CD4-positive, alpha-beta memory T cell (primary cell): ENCODE data around the gene SEMA4G. TPM values are rescaled to one million over a fixed set of nuclear protein-coding genes. Genes with fewer than 3 reads are reported as not detected.

Source experiments
- CTCF ChIA-PET: fragments of 350-600 bp; sonication (Branson Sonifier 250); formaldehyde crosslinking; loops from one replicate; lab custom pipeline; 2021; ENCODE audit warnings: inconsistent platforms; ENCODE audit not compliant: partially characterized antibody; lab: Charles Lee
- POLR2A ChIA-PET: fragments of 350-600 bp; sonication (Branson Sonifier 250); formaldehyde crosslinking; loops from one replicate; lab custom pipeline; 2021; ENCODE audit not compliant: partially characterized antibody; lab: Charles Lee
- DNase-seq, 5 donors: peaks; one replicate each; pipeline versions ENCODE4 v3.0.0 to v3.0.0-alpha.2; 2020 to 2022; ENCODE audit warnings: mixed read lengths in 1 of 5
- H3K27ac ChIP-seq: one replicate; pipeline ENCODE4 v1.7.0; 2013; ENCODE audit warnings: low read depth, low read length
- H3K27me3 ChIP-seq: 2 replicates; pipeline ENCODE4 v1.7.0; 2013; ENCODE audit warnings: mild to moderate bottlenecking, low read length, moderate library complexity; ENCODE audit not compliant: insufficient read depth
- H3K36me3 ChIP-seq: 2 replicates; pipeline ENCODE4 v1.7.0; 2013; ENCODE audit warnings: mild to moderate bottlenecking, low read length, moderate library complexity; ENCODE audit not compliant: insufficient read depth
- H3K4me1 ChIP-seq: 2 replicates; pipeline ENCODE4 v1.7.0; 2013; ENCODE audit warnings: mild to moderate bottlenecking, low read length, moderate library complexity; ENCODE audit not compliant: insufficient read depth
- H3K4me3 ChIP-seq, 2 donors: one replicate each; pipeline ENCODE4 v1.7.0; 2013; ENCODE audit warnings: low read length in 2 of 2, mild to moderate bottlenecking in 1 of 2
- H3K9me3 ChIP-seq, 2 donors: one replicate each; pipeline ENCODE4 v1.7.0; 2013; ENCODE audit warnings: low read length in 2 of 2, control low read depth in 1 of 2; ENCODE audit not compliant: control insufficient read depth in 1 of 2
- H3K27ac Mint-ChIP-seq, 7 donors: one replicate each; pipeline ENCODE4 v1.8.0; 2020 to 2021; ENCODE audit warnings: mixed read lengths in 7 of 7, mild to moderate bottlenecking in 6 of 7, inconsistent platforms in 3 of 7, moderate library complexity in 3 of 7
- H3K27me3 Mint-ChIP-seq, 2 donors: one replicate each; pipeline ENCODE4 v1.8.0; 2020 to 2021; ENCODE audit warnings: mixed read lengths in 2 of 2
- H3K36me3 Mint-ChIP-seq, 2 donors: one replicate each; pipeline ENCODE4 v1.8.0; 2020 to 2021; ENCODE audit warnings: mixed read lengths in 2 of 2, inconsistent platforms in 1 of 2, mild to moderate bottlenecking in 1 of 2
- H3K4me1 Mint-ChIP-seq, 4 donors: one replicate each; pipeline ENCODE4 v1.8.0; 2020 to 2021; ENCODE audit warnings: mixed read lengths in 4 of 4, mild to moderate bottlenecking in 1 of 4
- H3K4me3 Mint-ChIP-seq, 8 donors: one replicate each; pipeline ENCODE4 v1.8.0; 2020 to 2021; ENCODE audit warnings: mixed read lengths in 8 of 8, mild to moderate bottlenecking in 7 of 8, moderate library complexity in 6 of 8, inconsistent platforms in 3 of 8
- H3K9me3 Mint-ChIP-seq, 8 donors: one replicate each; pipeline ENCODE4 v1.8.0; 2020 to 2021; ENCODE audit warnings: mixed read lengths in 8 of 8, mild to moderate bottlenecking in 5 of 8, inconsistent platforms in 3 of 8, moderate library complexity in 1 of 8
- intact Hi-C: fragments of 100-400 bp; cut with micrococcal nuclease; formaldehyde crosslinking; loops from one replicate; pipeline ENCODE4 v1.15.1; 2023
- polyA plus RNA-seq, 2 donors: library from polyadenylated mRNA; unstranded; fragments of 300-500 nt; fragmentation: Illumina TruSeq; gene quantifications; one replicate each; pipeline ENCODE4 v1.2.3, GENCODE V29; 2021
- total RNA-seq, 2 experiments: library from RNA; stranded (reverse); gene quantifications; one replicate each; pipeline ENCODE4 v1.2.3, GENCODE V29; 2021

SEMA4G gene, protein sequence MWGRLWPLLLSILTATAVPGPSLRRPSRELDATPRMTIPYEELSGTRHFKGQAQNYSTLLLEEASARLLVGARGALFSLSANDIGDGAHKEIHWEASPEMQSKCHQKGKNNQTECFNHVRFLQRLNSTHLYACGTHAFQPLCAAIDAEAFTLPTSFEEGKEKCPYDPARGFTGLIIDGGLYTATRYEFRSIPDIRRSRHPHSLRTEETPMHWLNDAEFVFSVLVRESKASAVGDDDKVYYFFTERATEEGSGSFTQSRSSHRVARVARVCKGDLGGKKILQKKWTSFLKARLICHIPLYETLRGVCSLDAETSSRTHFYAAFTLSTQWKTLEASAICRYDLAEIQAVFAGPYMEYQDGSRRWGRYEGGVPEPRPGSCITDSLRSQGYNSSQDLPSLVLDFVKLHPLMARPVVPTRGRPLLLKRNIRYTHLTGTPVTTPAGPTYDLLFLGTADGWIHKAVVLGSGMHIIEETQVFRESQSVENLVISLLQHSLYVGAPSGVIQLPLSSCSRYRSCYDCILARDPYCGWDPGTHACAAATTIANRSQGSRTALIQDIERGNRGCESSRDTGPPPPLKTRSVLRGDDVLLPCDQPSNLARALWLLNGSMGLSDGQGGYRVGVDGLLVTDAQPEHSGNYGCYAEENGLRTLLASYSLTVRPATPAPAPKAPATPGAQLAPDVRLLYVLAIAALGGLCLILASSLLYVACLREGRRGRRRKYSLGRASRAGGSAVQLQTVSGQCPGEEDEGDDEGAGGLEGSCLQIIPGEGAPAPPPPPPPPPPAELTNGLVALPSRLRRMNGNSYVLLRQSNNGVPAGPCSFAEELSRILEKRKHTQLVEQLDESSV
- 1 to 10 TPM; 1.1 to 1.4 TPM for total RNA-seq
- under 1 TPM in 1 of 2 donors, not detected in 1; 0.26 TPM for polyA plus RNA-seq

GRCh38 chr10:100969187-100970075 lies at the start of gene SEMA4G:
Gene SEMA4G, plus strand, starts transcription at chr10:100969504. Its CDS starts 3,409 bp downstream, at chr10:100972913.
- ChIA-PET CTCF (interaction anchor here (1.0 to 7.0 kb wide), 5 partner anchors 12 to 58 kb away, joined by 3 to 60 read pairs (median 6); partner anchors contain the start of gene LZTS2), POLR2A (interaction anchor here (0.9 to 1.9 kb wide), 2 partner anchors 28 to 45 kb away, joined by 3 to 8 read pairs; no protein-coding TSS in a partner anchor)
- Mint-ChIP-seq H3K27me3 (no peaks in the 10 kb centered on the region), H3K4me1 (peaks cover 4 to 23% (median 14%) of the 10 kb centered on the region in 4 donors), H3K9me3 (no peaks in the 10 kb centered on the region), H3K27ac (peak within 1 kb of the TSS in 4 of 7 donors; percentile 43 to 70 (median 59)), H3K36me3 (peaks cover 3 to 10% of the 10 kb centered on the region in 2 donors), H3K4me3 (peak within 1 kb of the TSS; percentile 66 to 81 (median 76))
- H3K4me3 ChIP-seq = peak within 1 kb of the TSS in 1 of 2 donors; percentile 58
- H3K9me3 ChIP-seq = no peaks in the 10 kb centered on the region
- H3K4me1 ChIP-seq = peaks cover 18% of the 10 kb centered on the region
- intact Hi-C loops = loop anchor here (2.0 kb wide), 2 partner anchors 27 to 45 kb away; no protein-coding TSS in a partner anchor
- no peaks in the 10 kb centered on the region for H3K27me3 ChIP-seq
- H3K27ac ChIP-seq = no peak within 1 kb of the TSS
- DNase-seq = peak; percentile 24 to 49 (median 32)
- H3K36me3 ChIP-seq = no peaks in the 10 kb centered on the region

DNA sequence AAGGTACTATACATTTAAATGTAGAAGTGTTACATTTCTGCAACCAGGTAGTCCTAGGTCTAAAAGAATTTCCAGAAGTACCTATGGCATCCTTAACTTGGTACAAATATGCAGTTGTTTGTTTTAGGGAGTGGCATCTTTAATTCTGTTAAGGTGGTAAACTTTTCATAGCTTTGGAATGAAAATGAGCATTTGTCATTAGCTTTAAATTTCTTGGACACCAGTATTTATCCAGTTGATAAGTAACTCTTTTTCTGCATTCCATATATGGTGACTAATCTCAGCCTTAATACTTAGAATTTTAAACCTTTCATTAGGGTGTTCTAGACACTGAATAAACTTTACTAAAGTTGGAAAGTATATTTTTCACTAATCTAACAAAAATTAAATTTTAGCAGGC lies 45.7 kb upstream of the SEMA4G start:
- DNase-seq = no peak
- no peak overlapping the region for H3K4me3 Mint-ChIP-seq
- peaks cover 56 to 73% of the 10 kb centered on the region in 2 donors for H3K36me3 Mint-ChIP-seq
- Histone ChIP-seq H3K4me3 (no peak overlapping the region), H3K36me3 (peaks cover 57% of the 10 kb centered on the region), H3K9me3 (no peaks in the 10 kb centered on the region), H3K4me1 (no peaks in the 10 kb centered on the region), H3K27me3 (no peaks in the 10 kb centered on the region), H3K27ac (no peak overlapping the region)
- POLR2A ChIA-PET = interaction anchor here (0.6 kb wide), 1 partner anchor 11 kb away, joined by 3 read pairs; no protein-coding TSS in a partner anchor
- no peaks in the 10 kb centered on the region for H3K27me3 Mint-ChIP-seq
- H3K4me1 Mint-ChIP-seq = peaks cover 4 to 13% (median 10%) of the 10 kb centered on the region in 4 donors
- intact Hi-C loops = no loop called here
- CTCF ChIA-PET = interaction anchor here (0.9 kb wide), 1 partner anchor 15 kb away, joined by 4 read pairs; no protein-coding TSS in a partner anchor
- H3K9me3 Mint-ChIP-seq = no peaks in the 10 kb centered on the region
- peak overlapping the region in 1 of 7 donors; percentile 10 for H3K27ac Mint-ChIP-seq

DNA sequence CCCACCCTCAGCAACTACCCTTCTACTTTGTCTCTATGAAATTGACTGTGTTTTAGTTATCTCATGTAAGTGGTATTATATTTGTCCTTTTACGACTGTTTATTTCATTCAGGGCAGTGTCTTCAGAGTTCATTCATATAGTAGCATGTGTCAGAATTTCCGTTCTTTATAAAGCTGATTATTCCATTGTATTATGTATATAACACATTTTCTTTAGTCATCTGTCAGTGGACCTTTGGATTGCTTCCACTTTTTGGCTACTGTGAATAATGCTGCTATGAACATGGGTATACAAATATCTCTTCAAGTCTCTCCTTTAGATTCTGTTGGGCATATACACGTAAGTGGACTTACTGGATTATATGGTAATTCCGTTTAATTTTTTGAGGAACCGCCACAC lies 42.0 kb upstream of the SEMA4G start:
- no peak overlapping the region for H3K4me3 ChIP-seq
- no peaks in the 10 kb centered on the region for H3K27me3 Mint-ChIP-seq
- H3K9me3 Mint-ChIP-seq = no peaks in the 10 kb centered on the region
- H3K27ac ChIP-seq = no peak overlapping the region
- H3K9me3 ChIP-seq = no peaks in the 10 kb centered on the region
- DNase-seq = no peak
- POLR2A ChIA-PET = no interaction called here
- intact Hi-C loops = no loop called here
- peaks cover 3 to 13% (median 10%) of the 10 kb centered on the region in 4 donors for H3K4me1 Mint-ChIP-seq
- peaks cover 55 to 80% of the 10 kb centered on the region in 2 donors for H3K36me3 Mint-ChIP-seq
- H3K4me1 ChIP-seq = no peaks in the 10 kb centered on the region
- no peak overlapping the region for H3K4me3 Mint-ChIP-seq
- peak overlapping the region in 1 of 7 donors; percentile 9 for H3K27ac Mint-ChIP-seq
- CTCF ChIA-PET = no interaction called here
- H3K27me3 ChIP-seq = no peaks in the 10 kb centered on the region
- peaks cover 64% of the 10 kb centered on the region for H3K36me3 ChIP-seq

GRCh38 chr10:100928039-100928438 lies 41.3 kb upstream of the SEMA4G start:
- Mint-ChIP-seq H3K27me3 (no peaks in the 10 kb centered on the region), H3K4me1 (peaks cover 3 to 13% (median 10%) of the 10 kb centered on the region in 4 donors), H3K9me3 (no peaks in the 10 kb centered on the region), H3K36me3 (peaks cover 59 to 83% of the 10 kb centered on the region in 2 donors), H3K4me3 (no peak overlapping the region), H3K27ac (peak overlapping the region in 1 of 7 donors; percentile 66)
- Histone ChIP-seq H3K4me3 (no peak overlapping the region), H3K27ac (no peak overlapping the region), H3K9me3 (no peaks in the 10 kb centered on the region), H3K4me1 (no peaks in the 10 kb centered on the region), H3K27me3 (no peaks in the 10 kb centered on the region), H3K36me3 (peaks cover 69% of the 10 kb centered on the region)
- no peak for DNase-seq
- intact Hi-C loops = no loop called here
- CTCF ChIA-PET = interaction anchor here (1.3 kb wide), 1 partner anchor 22 kb away, joined by 3 read pairs; no protein-coding TSS in a partner anchor
- POLR2A ChIA-PET = no interaction called here

GRCh38 chr10:100930368-100930767 lies 38.9 kb upstream of the SEMA4G start:
- H3K27ac Mint-ChIP-seq = peak overlapping the region in 1 of 7 donors; percentile 82
- intact Hi-C loops = no loop called here
- H3K9me3 ChIP-seq = no peaks in the 10 kb centered on the region
- no peak overlapping the region for H3K4me3 ChIP-seq
- no peak for DNase-seq
- peaks cover 45 to 70% of the 10 kb centered on the region in 2 donors for H3K36me3 Mint-ChIP-seq
- H3K9me3 Mint-ChIP-seq = no peaks in the 10 kb centered on the region
- no peaks in the 10 kb centered on the region for H3K27me3 ChIP-seq
- H3K4me1 ChIP-seq = no peaks in the 10 kb centered on the region
- ChIA-PET POLR2A (no interaction called here), CTCF (no interaction called here)
- no peak overlapping the region for H3K4me3 Mint-ChIP-seq
- no peaks in the 10 kb centered on the region for H3K27me3 Mint-ChIP-seq
- H3K36me3 ChIP-seq = peaks cover 57% of the 10 kb centered on the region
- no peak overlapping the region for H3K27ac ChIP-seq
- peaks cover 3 to 7% (median 5%) of the 10 kb centered on the region in 4 donors for H3K4me1 Mint-ChIP-seq

DNA sequence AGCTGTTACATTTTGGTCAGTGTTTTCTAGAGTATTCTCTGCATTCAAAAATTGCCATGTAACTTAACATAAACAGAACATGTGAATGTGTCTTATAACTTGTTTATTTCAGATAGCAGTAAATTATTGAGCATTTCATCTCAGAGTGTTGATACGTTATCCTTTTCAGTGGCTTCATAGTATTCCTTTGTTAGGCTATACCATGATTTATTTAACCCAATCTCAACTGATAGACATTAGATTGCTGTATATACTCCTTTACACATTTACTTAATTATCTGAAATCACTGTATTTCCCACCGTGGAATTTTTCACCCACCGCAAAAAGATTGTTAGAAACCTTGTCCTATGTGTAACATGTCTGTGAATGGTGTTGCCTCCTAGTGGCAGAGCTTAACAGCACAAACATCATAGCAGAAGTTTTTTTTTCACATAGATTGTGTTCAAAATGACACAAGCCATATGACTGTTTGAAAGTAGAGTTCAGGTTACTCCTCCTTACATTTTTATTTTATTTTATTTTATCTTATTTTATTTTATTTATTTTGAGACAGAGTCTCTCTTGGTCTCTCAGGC lies 35.1 kb upstream of the SEMA4G start:
- intact Hi-C loops = no loop called here
- Histone ChIP-seq H3K9me3 (no peaks in the 10 kb centered on the region), H3K36me3 (peaks cover 59% of the 10 kb centered on the region), H3K27ac (no peak overlapping the region), H3K4me1 (no peaks in the 10 kb centered on the region), H3K4me3 (no peak overlapping the region), H3K27me3 (no peaks in the 10 kb centered on the region)
- Mint-ChIP-seq H3K4me3 (no peak overlapping the region), H3K36me3 (peaks cover 33 to 52% of the 10 kb centered on the region in 2 donors), H3K4me1 (no peaks in the 10 kb centered on the region), H3K27me3 (no peaks in the 10 kb centered on the region), H3K9me3 (no peaks in the 10 kb centered on the region), H3K27ac (no peak overlapping the region)
- ChIA-PET POLR2A (no interaction called here), CTCF (no interaction called here)
- DNase-seq = no peak
